K562 (cell line): Measurements from ENCODE around the gene IKZF3. TPM values are rescaled to one million over a fixed set of nuclear protein-coding genes. Genes with fewer than 3 reads are reported as not detected.

Experiments
- ATF7 ChIP-seq: fragments of 450-650 bp; IDR thresholded peaks from 2 replicates; pipeline ENCODE4 v1.7.1; 2014; ENCODE audit warnings: mild to moderate bottlenecking, moderate library complexity
- CBFB ChIP-seq: sonication (generic); formaldehyde crosslinking; IDR thresholded peaks from 2 replicates; pipeline ENCODE4 v1.4.0; 2020; ENCODE audit warnings: mild to moderate bottlenecking, missing genetic modification reagents
- EGR1 ChIP-seq: fragments of 450-650 bp; conservative IDR thresholded peaks from 2 replicates; pipeline ENCODE4 v1.6.1; 2017; ENCODE audit warnings: mild to moderate bottlenecking
- HMG20A ChIP-seq: fragments of 450-650 bp; formaldehyde crosslinking; conservative IDR thresholded peaks from 2 replicates; pipeline ENCODE4 v1.4.0; 2020; ENCODE audit warnings: mild to moderate bottlenecking, mixed read lengths
- MAFK ChIP-seq: IDR thresholded peaks from 2 replicates; pipeline ENCODE4 v1.6.1; 2011; ENCODE audit warnings: low read length, improper control_type of control experiment
- MTF1 ChIP-seq: fragments of 250-450 bp; sonication (Bioruptor Pico); IDR thresholded peaks from 2 replicates; pipeline ENCODE4 v1.9.0; 2021; ENCODE audit warnings: moderate library complexity, mild to moderate bottlenecking, inconsistent platforms, borderline replicate concordance
- NEUROD1 ChIP-seq: fragments of 150-350 bp; IDR thresholded peaks from 2 replicates; pipeline ENCODE4 v1.6.1; 2014; ENCODE audit warnings: borderline replicate concordance, low read length, low read depth; ENCODE audit not compliant: partially characterized antibody
- SRSF1 ChIP-seq: fragments of 200-400 bp; formaldehyde crosslinking; IDR thresholded peaks from 2 replicates; pipeline ENCODE4 v1.6.1; 2017; ENCODE audit warnings: mild to moderate bottlenecking, low read depth, low read length, moderate library complexity
- TEAD2 ChIP-seq: fragments of 450-650 bp; IDR thresholded peaks from 2 replicates; pipeline ENCODE4 v1.6.1; 2016; ENCODE audit warnings: missing genetic modification characterization, control low read depth, missing compliant biosample characterization
- ZBTB8A ChIP-seq: fragments of 450-650 bp; IDR thresholded peaks from 2 replicates; pipeline ENCODE4 v1.6.1; 2018; ENCODE audit warnings: mild to moderate bottlenecking, moderate library complexity; ENCODE audit not compliant: partially characterized antibody
- ZNF12 ChIP-seq: sonication (generic); formaldehyde crosslinking; IDR thresholded peaks from 2 replicates; pipeline ENCODE4 v1.4.0; 2020; ENCODE audit warnings: mild to moderate bottlenecking, missing genetic modification reagents
- ZNF589 ChIP-seq: fragments of 200-800 bp; sonication (Bioruptor generic); IDR thresholded peaks from 2 replicates; pipeline ENCODE4 v1.6.1; 2016; ENCODE audit warnings: low read depth, missing genetic modification characterization, missing compliant biosample characterization
- ZNF778 ChIP-seq: fragments of 450-650 bp; formaldehyde crosslinking; IDR thresholded peaks from 2 replicates; pipeline ENCODE4 v1.4.0; 2020; ENCODE audit warnings: mild to moderate bottlenecking, moderate library complexity
- polyA plus RNA-seq, 8 experiments: library from polyadenylated mRNA; depleted of rRNA in 4 of 8; stranded (reverse) in 5 of 8; unstranded in 3 of 8; fragments of >200 nt; fragmentation: Nextera tagmentation in 2 of 8; fragmentation: Illumina TruSeq in 1 of 8; extraction: Ambion mirVana in 2 of 8; extraction: Trizol in 1 of 8; gene quantifications; 2 replicates each; pipeline versions ENCODE4 v1.2.1 to v1.2.3, GENCODE V29; 2011 to 2014; ENCODE audit warnings: inconsistent platforms in 1 of 8, missing spikeins in 1 of 8
- total RNA-seq, 7 experiments: library from RNA; depleted of rRNA in 6 of 7; stranded (reverse); fragments of >200 nt in 6 of 7; fragmentation: Illumina TruSeq in 2 of 7; extraction: Trizol in 2 of 7; gene quantifications; 2 replicates each; pipeline versions ENCODE4 v1.2.1 to v1.2.3, GENCODE V29; 2011 to 2021; ENCODE audit warnings: low replicate concordance in 1 of 7
- TF ChIP-seq, protein P1 (sequence below): fragments of 250-450 bp; sonication (Bioruptor Pico); IDR thresholded peaks from 2 replicates; pipeline ENCODE4 v1.9.0; 2021; ENCODE audit warnings: mild to moderate bottlenecking
- TF ChIP-seq, protein P2 (sequence below): sonication (generic); formaldehyde crosslinking; IDR thresholded peaks from 2 replicates; pipeline ENCODE4 v1.8.1; 2023; ENCODE audit warnings: mild to moderate bottlenecking, missing genetic modification reagents
- TF ChIP-seq, protein P3 (sequence below): fragments of 200-800 bp; sonication (Bioruptor generic); IDR thresholded peaks from 2 replicates; pipeline ENCODE4 v1.6.1; 2017; ENCODE audit warnings: missing genetic modification characterization, missing compliant biosample characterization
- TF ChIP-seq, protein P4 (sequence below): fragments of 450-650 bp; formaldehyde crosslinking; IDR thresholded peaks from 2 replicates; pipeline ENCODE4 v1.4.0; 2020; ENCODE audit warnings: mild to moderate bottlenecking
- TF ChIP-seq, protein P5 (sequence below): fragments of 250-450 bp; sonication (Bioruptor Pico); IDR thresholded peaks from 2 replicates; pipeline ENCODE4 v1.5.0; 2021; ENCODE audit warnings: mild to moderate bottlenecking, moderate library complexity
- TF ChIP-seq, protein P6 (sequence below): fragments of 450-650 bp; formaldehyde crosslinking; IDR thresholded peaks from 2 replicates; pipeline ENCODE4 v1.4.0; 2022; ENCODE audit warnings: missing genetic modification characterization

Gene IKZF3
- total and polyA plus RNA-seq, 9 of the 15 experiments (the other 6 are each of a cell fraction or from before 2014, with no cell fraction given) = 0.06 to 1.6 (median 0.62) TPM

DNA sequence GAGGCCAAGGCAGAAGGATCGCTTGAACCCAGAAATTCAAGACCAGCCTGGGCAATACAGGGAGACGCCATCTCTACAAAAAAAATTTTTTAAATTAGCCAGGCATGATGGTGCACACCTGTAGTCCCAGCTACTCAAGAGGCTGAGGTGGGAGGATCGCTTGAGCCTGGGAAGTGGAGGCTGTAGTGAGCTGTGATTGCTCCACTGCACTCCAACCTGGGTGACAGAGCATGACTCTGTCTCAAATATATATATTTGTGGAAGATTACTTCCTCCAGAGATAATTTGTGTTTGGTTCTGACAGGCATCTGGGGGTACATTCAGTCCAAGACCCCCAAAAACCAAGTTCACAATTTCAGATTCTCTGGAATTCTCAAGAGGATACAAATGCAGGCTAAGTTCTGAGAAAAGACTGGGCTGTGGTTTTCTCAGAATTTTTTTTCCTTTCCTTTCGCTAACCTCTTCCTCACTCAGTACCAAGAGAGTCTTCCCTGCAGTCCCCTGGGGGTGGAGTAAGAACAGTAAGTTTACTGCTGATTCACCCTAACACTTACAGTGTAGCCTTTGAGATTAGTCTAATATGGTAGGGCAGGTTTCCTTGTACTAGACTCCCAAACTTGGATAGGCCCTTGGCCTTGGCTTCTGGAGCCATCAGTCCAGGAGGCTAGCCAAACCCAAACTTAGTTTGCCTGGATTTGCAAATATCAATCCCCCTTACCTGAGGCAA lies 39.2 kb upstream of the IKZF3 start (continued):
- TF ChIP-seq ATF7 (peak; percentile 23; the same call in 1 of the 2 replicates), ZNF589 (CRISPR knock-in tag) (no peak), ZNF12 (CRISPR knock-in tag) (no peak), NEUROD1 (no peak), ZNF778 (no peak), MAFK (peak; percentile 70; the same call in 1 of the 2 replicates), HMG20A (CRISPR knock-in tag) (no peak), TEAD2 (tag) (no peak), MTF1 (CRISPR knock-in tag) (no peak), ZBTB8A (no peak), SRSF1 (no peak), EGR1 (no peak), CBFB (CRISPR knock-in tag) (no peak)
- TF ChIP-seq, protein P1, sequence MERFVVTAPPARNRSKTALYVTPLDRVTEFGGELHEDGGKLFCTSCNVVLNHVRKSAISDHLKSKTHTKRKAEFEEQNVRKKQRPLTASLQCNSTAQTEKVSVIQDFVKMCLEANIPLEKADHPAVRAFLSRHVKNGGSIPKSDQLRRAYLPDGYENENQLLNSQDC = no peak
- TF ChIP-seq, protein P2, sequence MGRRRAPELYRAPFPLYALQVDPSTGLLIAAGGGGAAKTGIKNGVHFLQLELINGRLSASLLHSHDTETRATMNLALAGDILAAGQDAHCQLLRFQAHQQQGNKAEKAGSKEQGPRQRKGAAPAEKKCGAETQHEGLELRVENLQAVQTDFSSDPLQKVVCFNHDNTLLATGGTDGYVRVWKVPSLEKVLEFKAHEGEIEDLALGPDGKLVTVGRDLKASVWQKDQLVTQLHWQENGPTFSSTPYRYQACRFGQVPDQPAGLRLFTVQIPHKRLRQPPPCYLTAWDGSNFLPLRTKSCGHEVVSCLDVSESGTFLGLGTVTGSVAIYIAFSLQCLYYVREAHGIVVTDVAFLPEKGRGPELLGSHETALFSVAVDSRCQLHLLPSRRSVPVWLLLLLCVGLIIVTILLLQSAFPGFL (CRISPR knock-in tag) = no peak
- TF ChIP-seq, protein P3, sequence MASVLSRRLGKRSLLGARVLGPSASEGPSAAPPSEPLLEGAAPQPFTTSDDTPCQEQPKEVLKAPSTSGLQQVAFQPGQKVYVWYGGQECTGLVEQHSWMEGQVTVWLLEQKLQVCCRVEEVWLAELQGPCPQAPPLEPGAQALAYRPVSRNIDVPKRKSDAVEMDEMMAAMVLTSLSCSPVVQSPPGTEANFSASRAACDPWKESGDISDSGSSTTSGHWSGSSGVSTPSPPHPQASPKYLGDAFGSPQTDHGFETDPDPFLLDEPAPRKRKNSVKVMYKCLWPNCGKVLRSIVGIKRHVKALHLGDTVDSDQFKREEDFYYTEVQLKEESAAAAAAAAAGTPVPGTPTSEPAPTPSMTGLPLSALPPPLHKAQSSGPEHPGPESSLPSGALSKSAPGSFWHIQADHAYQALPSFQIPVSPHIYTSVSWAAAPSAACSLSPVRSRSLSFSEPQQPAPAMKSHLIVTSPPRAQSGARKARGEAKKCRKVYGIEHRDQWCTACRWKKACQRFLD (CRISPR knock-in tag) = 0 out of 2 replicates have a peak, but pooled peaks have one; percentile 18
- TF ChIP-seq, protein P4, sequence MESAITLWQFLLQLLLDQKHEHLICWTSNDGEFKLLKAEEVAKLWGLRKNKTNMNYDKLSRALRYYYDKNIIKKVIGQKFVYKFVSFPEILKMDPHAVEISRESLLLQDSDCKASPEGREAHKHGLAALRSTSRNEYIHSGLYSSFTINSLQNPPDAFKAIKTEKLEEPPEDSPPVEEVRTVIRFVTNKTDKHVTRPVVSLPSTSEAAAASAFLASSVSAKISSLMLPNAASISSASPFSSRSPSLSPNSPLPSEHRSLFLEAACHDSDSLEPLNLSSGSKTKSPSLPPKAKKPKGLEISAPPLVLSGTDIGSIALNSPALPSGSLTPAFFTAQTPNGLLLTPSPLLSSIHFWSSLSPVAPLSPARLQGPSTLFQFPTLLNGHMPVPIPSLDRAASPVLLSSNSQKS (CRISPR knock-in tag) = no peak
- TF ChIP-seq, protein P5, sequence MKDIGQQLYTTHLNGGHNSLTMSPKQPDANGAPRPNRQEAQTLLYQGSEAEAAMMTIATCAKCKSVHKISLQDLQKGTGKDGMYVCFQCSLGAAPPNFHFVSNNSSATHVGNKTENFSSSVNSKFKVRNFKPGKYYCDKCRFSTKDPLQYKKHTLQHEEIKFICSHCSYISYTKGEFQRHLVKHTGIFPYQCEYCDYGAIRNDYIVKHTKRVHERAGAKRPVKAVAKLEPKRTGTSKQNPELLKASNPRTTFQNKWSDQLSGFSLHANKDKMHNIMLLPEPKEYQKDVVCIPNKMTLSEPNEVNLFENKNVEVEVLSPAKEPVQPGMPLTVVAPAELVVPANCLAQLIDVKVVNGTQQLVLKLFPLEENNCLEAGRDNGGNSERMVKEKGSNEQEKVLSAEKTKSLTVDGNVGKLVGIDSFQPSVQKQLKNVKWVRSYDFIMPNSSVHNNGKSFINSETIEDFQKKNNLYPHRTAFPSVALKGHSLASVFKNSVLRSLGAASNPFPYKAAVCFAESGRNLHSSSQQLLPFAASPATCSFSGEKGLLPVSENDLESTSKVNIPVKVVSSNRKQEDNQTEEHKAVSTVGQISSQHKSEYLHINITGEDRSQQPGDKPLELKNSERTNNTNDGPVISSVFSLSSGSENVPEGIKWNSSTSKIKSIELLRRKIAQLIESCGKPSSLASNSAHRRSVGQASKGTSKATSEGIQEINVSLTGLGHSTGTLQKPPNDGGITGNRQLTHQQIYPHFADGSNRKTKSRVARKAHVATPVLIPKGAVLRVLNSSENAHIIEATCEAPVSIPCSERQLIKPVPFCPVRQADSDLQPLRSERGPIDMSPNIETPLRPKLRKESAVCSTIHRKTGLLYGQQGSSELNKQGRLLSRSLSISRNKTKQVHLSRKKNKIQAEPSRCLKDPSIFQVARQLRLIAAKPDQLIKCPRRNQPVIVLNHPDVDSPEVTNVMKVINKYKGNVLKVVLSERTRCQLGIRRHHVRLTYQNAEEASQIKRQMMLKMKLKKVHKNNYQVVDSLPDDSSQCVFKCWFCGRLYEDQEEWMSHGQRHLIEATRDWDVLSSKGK (CRISPR knock-in tag) = no peak
- TF ChIP-seq, protein P6, sequence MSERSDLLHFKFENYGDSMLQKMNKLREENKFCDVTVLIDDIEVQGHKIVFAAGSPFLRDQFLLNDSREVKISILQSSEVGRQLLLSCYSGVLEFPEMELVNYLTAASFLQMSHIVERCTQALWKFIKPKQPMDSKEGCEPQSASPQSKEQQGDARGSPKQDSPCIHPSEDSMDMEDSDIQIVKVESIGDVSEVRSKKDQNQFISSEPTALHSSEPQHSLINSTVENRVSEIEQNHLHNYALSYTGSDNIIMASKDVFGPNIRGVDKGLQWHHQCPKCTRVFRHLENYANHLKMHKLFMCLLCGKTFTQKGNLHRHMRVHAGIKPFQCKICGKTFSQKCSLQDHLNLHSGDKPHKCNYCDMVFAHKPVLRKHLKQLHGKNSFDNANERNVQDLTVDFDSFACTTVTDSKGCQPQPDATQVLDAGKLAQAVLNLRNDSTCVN (CRISPR knock-in tag) = no peak
